AG04449 (cell line): Measurements from ENCODE around the gene IGSF5.

Experiments used
- CTCF ChIA-PET: fragments of 350-600 bp; formaldehyde crosslinking; extraction: SDS; loops from one replicate; lab custom pipeline; 2021; ENCODE audit warnings: antibody characterized with exemption; lab: Yijun Ruan, JAX
- POLR2A ChIA-PET: fragments of 400-600, 350-600 bp; formaldehyde crosslinking; extraction: SDS; loops from one replicate; lab custom pipeline; 2020; ENCODE audit warnings: antibody characterized with exemption, inconsistent platforms; lab: Yijun Ruan, JAX
- DNase-seq: peaks from one replicate; pipeline ENCODE4 v3.0.0-alpha.2; 2010; ENCODE audit warnings: low read depth, low spot score
- H3K4me3 ChIP-seq: 2 replicates; pipeline ENCODE4 v1.5.1; 2011; ENCODE audit warnings: low read depth, mild to moderate bottlenecking, control low read depth, low read length
- CTCF ChIP-seq: IDR thresholded peaks from one replicate; pipeline ENCODE4 v1.5.1; 2011; ENCODE audit warnings: mild to moderate bottlenecking, moderate library complexity, low read length, control low read depth, inconsistent platforms; ENCODE audit not compliant: insufficient read depth; ENCODE audit errors: missing control alignments

IGSF5 gene

DNA sequence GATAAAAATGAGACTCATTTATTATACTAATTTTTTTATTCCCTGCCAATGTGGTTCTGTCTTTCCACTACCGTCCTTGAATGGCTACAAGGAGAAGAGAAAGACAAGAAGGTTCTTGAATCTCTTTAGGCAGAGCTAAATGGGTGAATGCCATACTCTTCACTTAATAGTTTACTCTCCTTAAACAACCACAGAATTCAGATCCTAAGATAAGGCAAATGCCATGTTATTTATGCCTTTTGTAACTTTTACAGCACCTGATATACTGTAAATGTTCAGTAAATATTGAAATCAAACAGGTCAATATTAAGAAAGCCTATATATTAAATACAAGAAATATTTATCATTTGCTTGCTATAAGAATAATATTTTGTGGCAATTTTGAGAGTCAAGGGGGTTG is 58.4 kb downstream of the IGSF5 start:
- POLR2A ChIA-PET = no interaction called here

DNA sequence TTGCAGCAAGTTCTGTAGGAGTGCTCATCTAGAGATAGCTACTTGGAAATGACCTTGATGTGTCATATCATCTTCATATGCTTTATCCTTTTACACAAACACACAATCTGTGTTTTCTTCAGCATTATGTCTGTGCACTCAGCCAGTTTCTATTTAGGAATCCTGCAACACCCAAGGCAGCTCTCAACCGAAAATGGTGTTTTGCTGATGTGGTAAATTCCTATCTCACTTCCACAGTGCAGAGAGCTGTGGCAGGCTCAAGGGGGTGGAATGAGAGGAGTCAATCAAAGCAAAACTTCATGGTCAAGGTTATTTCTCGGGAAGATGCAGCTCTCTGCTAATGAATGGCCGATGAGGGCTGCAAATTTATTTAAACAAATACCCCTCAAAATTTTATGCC is 59.3 kb downstream of the IGSF5 start:
- no peak for TF ChIP-seq CTCF
- no peak overlapping the region for H3K4me3 ChIP-seq
- ChIA-PET CTCF (no interaction called here), POLR2A (no interaction called here)
- DNase-seq = no peak

More for the DNA sequence above, 58.4 kb downstream of the IGSF5 start:
- no peak overlapping the region for H3K4me3 ChIP-seq
- CTCF ChIA-PET = no interaction called here
- TF ChIP-seq CTCF = no peak
- DNase-seq = no peak

DNA sequence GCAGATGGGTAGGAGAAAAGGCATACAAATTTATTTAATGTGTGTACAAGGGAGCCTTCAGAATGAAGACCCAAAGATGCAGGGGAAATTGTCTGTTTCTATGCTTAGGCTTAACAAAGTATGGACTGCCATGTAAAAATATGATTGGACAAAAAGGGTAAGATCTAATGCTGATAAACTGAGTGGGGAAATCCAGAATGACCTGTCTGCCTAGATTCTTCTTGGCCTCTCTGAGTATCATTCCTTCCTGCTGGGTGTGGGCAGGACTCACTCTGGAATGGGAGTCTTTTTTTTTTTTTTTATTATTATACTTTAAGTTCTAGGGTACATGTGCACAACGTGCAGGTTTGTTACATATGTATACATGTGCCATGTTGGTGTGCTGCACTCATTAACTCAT is 61.0 kb downstream of the IGSF5 start:
- TF ChIP-seq CTCF = no peak
- ChIA-PET POLR2A (no interaction called here), CTCF (no interaction called here)
- H3K4me3 ChIP-seq = no peak overlapping the region
- no peak for DNase-seq

GRCh38 chr21:39807738-39808137 is 62.8 kb downstream of the IGSF5 start:
- TF ChIP-seq CTCF = no peak
- CTCF ChIA-PET = no interaction called here
- no peak for DNase-seq
- POLR2A ChIA-PET = no interaction called here
- H3K4me3 ChIP-seq = no peak overlapping the region

DNA sequence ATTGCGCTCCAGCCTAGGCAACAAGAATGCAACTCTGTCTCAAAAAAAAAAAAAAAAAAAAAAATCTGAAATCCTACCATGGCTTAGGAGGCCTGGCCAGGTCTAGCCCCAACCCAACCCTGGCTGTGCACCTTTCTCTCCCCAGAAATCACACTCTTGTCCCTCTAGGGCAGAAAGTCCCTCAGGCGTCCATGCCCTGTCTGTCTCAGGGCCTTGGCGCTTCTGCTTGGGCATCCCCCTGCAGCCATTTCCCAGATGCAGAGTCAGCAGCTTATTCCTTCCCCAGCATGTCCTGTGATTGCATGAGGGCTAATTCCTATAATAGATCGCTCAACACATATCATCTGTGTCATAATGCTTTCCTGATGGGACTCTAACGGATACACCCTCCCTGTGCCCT is 65.0 kb downstream of the IGSF5 start:
- CTCF ChIA-PET = no interaction called here
- no peak for TF ChIP-seq CTCF
- no peak for DNase-seq
- H3K4me3 ChIP-seq = no peak overlapping the region
- POLR2A ChIA-PET = no interaction called here

DNA sequence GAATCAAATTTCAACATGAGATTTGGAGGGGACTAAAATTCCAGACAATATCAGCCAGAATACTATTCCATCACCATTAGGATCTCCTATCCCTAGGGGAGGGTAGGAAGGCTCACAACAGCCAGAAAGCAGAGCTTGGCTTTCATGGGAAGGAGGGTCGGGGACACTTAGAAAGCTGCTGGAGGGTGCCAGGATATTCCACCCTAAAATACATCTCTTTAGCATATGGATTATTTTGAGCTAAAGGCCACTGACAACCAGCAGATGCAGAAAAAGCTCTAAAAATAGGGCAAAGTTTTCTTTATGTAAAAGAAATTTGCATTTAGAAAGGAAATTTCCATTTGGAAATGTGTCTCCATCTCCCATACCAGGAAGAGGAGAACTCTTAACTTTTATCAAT is 68.0 kb downstream of the IGSF5 start:
- CTCF ChIA-PET = no interaction called here
- H3K4me3 ChIP-seq = no peak overlapping the region
- POLR2A ChIA-PET = no interaction called here
- no peak for TF ChIP-seq CTCF
- DNase-seq = no peak
